Measurements from ENCODE around the gene CEP104.
A peak's percentile ranks its signal among the peaks of the same experiment; 100 is the strongest.

Gene CEP104

DNA sequence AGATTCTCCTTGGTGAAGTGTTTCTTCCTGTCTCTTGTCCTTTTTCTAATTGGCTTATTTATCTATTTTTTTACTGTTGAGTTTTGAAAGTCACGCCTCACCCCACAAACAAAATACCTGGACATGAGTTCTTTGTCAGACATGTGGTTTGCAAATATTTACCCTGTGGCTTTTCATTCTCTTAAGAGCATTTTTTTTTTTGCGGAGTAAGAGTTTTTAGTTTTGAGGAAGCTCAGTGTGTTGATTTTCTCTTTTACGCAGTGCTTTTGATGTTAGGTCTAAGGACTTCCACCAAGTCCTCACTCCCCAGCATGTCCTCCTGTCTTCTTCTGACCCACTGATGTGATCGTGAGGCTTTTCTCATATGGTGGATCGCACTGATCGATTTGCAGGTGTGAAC lies 7.9 kb upstream of the CEP104 start:
- DNase-seq, result no peak

DNA sequence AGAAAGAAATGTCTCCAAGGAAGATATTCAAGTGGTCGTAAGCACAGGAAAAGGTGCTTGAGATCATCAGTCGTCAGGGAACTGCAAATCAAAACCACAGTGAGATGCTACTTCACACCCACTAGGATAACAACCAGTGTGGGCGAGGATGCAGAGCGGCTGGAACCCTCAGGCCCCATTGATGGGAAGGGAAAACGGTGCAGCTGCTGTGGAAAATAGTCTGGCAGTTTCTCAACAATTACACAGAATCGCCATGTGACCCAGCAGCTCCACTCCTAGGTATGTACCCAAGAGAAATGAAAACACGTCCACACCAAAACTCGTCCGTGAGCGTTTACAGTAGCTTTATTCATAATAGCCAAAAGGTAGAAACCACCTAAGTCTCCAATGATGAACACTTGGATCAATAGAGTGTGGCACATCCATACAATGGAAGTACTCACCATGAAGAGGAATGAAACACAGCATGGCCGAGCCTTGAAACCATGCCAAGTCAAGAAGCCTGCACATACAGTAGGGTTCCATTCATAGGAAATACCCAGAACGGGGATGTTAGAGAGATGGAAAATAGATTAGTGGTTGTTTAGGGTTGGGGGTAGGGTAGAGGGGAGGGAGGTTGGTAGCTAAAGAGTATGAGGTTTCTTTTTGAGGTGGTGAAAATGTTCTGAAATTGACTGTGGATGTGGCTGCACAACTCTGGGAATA lies 6.4 kb upstream of the CEP104 start:
- no peak for DNase-seq

DNA sequence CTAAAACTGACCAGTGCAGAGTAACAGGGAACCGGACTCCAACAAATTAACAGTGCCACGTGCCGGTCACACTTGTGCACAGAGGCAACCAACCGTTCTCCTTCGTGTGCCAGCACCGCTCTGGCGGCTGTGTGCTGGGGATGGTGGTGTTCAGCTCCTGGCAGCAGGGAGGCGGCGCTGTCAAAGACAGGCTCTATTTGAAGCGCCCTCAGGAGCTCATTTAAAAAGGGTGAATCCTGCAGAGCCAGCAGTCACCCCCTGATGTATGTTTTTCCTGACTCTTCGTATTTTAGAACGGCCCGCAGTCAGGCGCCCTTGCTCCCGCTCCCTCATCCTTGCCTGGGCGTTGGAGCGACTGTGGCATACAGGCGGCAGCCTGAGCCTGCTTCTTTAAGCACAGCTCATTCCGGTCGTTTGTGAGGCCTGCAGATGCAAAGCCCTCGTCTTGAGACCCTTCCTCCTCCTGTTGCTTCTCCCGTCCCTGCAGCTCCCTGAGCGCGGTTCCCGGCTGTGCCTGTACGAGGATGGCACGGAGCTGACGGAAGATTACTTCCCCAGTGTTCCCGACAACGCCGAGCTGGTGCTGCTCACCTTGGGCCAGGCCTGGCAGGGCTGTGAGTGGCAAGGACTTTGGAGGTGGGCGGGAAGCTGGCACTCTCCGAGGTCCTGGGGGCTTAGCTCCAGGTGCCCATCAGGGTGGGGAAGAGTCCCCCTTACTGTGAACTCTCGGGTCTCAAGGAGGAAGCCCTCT lies 1.4 kb upstream of the CEP104 start:
- DNase-seq, result no peak

DNA sequence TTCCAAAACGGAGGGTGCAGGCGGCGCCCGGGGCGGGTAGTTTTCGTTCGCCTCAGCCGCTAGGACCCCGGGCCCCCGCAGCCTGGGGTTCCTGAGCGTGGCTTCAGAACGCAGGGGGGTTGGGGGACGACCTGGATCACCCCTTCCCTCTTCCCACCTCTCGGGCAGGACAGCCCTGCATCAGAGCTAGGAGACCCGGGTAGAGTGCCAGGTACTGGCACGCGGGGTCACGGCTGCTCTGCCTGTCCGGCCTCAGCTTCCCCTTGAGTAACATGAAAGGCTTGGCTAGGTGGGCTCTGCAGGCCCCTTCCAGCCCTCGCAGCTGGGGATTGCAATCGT lies 749 bp upstream of the CEP104 start:
- DNase-seq, result no peak

DNA sequence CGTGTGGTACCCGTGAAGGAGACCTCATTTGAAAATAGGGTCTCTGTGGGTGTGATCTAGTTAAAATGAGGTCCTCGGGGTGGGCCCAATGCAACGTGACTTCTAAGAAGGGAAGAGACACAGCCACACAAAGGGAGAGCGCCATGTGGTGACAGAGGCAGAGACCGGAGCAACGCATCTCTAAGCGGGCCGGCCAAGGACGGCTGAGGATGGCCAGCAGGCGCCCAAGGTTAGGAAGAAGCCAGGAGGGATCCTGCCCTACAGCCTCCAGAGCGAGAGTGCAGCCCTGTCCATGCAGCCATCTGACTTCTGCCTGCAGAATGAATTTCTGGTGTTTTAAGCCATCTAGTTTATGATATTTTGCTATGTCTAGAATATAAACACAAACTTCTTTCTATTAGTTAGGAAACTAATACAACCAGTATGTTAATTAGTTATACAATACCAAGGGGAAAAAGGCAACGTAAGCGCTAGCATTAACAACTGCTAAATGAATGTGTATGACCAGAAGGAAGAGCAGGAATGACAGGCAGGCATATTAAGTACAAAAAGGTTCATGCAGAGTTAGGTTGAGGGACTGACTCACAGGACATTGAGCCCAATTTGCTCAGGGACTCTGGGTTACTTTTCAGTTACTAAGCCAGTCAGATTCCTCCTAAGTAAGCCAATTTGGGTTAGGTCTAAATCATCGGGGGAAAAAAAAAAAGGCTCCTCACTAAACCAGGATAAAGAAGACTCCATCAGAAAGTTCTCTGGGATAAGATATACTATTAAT lies 4.1 kb downstream of the CEP104 start:
- no peak for DNase-seq

DNA sequence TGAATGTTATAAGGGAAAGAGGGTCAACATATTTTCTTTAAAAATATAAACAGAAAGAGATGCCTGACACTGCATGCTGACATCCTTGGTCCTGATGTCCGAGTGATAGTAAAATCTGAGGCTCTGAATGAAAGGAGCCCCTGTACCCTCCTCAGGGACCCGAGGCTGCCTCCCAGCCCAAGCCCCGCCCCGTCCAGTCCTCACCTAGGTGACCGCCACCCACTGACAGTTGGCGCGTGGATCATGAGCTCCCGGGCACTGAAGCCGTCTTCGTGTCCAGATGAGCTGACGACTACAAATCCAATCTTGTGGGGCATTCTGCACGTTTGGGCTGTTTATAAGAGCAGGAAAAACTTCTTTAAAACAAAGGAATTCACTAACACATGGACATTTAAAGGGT lies 4.9 kb downstream of the CEP104 start:
- no peak for DNase-seq

DNA sequence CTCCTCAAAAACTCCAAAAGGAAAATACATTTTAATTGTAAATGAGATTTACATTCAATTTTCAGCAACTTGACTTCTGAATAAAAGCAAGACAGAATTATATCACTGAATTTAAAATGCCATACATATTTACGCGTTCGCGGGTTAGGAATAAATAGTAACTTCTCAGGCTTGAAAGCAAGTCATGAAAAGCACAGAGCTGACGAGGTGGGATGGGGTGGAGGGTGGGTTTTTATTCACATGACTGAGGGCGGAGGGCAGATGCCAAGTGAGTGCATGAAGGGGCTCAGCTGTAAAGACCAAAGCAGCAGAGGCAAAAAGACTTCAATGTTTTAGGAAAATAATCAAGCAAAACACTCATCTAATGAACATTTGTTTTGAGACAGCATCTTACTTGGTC lies 5.7 kb downstream of the CEP104 start:
- DNase-seq, result no peak

DNA sequence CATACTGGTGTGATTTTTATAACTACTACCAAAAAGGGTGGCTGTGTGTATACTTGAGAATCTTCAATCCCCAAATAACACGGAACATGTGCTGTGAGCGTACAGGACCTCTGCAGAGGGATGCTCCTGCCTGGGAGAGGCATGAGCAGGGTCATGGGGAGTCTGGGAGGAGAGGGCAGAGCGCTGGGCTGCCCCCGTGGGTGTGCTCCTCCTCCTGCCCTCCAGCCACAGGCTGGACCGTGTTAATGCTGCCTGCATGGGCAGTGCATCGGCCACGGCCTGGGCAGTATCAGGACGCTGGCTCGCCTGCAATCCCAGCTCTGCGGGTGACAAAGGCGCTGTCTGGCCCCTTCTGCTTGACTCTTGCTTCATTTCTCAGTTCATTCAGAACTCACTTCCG lies 6.2 kb downstream of the CEP104 start:
- no peak for DNase-seq

DNA sequence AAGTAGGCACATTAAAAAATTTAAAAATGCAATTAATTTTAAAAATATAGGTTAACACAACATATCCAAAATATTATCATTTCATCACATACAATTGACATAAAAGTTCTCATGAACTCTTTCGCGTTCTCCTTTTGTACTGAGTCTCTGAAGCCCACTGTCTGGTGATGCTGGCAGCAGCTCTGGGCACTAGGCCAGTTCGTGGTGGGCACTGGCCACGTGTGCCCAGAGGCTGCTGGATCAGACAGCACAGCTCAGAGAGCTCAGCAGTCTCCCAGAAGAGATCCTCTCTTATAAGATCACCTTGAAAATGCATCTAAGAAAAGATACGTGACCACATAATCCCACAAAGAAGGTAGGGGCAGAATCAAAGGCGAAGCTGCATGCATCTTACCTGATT lies 9.9 kb downstream of the CEP104 start:
- no peak for DNase-seq

DNA sequence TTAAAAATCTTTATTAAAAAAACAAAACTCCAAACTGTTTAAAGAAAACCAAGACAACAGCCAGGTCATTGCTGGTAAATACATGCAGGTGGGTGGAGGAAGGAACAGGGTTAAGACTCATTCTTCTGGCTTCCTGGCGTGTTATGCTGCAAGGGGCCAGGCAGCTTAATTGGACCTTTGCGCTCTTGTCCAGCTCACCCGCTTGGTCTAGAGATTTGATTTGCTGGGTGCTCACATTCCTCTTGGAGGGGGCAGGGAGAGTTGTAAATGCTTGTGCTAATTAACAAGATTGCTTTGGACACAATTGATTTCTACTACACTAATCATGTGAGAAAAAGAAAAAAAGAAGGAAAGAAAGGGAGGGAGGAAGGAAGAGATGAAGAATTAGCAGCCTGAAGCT lies 10.5 kb downstream of the CEP104 start:
- no peak for DNase-seq

DNA sequence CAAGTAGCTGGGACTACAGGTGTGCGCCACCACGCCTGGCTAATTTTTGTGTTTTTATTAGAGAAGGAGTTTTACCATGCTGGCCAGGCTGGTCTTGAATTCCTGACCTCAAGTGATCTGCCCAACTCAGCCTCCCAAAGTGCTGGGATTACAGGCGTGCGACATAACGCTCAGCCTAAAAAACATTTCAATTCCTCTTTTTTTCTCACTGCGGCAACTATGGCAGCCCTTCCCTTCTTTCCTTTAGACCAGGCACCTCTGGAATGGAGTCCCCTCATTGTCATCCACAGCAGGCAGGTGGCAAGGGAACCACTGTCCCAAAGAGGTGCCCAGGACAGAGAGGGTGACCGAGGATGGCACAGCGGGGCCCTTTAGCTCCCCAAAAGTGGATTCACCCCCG lies 14.1 kb downstream of the CEP104 start:
- DNase-seq, result peak; percentile 5 to 18

DNA sequence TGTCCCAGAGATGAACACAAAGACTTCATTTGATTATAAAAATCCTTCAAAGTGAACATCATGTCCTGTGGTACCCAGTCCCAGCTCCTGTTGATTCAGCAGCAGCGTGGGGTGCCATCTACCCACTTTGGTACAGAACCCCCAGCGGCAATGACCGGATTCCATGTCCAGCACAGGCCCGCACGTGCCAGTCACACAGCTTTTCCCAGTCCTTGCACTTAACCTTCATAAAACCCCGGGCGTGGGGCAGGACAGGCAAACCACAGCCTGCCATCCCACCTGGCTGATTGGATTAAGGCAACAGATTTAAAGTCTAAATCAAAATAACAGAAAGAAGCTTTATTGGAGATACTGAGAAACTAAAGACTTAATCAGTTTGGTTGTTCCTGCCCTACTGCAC lies 15.5 kb downstream of the CEP104 start:
- no peak for DNase-seq

DNA sequence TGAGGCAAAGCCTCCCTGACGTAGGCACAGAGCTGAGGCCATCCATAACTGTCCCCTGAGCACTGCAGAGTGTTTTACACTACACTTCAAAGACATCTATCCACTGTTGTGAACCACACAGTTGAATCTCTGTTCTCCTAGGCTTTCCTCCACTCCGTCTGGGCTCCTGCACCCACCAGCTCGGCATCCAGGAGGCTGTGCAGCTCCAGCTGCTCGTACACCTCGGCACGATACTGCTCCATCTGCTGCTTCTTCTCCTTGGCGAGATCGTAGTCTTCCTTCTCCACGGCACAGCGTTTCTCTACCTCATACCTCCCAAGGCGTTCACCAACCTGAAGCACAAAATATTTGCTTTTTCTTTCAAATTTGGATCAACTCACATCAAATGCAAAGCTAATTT lies 18.2 kb downstream of the CEP104 start:
- no peak for DNase-seq

DNA sequence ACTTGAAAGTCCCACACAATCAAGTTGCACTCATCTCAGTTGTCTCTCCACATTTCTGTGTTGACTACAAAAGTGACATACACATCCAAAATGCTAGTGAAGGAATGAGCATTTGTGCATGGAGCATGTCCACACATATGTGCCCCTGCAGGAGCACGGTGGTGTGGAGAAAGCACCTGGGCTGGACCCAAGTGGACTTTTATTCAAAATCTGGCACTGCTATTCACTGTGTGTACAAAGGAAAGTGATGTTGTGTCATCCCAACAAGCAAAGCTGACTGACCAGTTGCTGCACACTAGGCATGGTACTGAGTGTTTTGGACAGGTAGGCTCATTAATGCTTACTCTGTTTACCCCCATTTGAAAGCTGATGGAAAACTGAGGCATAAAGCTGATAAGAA lies 19.3 kb downstream of the CEP104 start:
- no peak for DNase-seq

DNA sequence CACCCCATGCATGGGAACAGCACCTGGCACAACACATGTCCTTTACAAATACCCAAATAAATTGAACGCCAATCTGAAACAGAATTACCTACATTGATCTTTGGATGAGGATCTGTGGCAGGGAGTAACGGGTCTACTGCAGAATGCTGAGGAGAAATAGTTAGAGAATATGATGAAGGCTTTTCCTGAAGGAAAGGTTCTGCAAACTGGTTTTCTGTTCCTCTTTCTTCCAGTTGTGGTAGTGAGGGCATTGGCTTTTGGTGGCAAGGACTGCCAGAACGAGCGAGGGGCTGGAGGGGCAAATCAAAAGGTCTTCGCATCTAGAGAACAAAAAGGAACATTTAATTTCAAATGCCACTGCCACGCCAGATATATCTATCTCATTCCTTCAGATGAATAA lies 19.8 kb downstream of the CEP104 start:
- DNase-seq, result no peak

DNA sequence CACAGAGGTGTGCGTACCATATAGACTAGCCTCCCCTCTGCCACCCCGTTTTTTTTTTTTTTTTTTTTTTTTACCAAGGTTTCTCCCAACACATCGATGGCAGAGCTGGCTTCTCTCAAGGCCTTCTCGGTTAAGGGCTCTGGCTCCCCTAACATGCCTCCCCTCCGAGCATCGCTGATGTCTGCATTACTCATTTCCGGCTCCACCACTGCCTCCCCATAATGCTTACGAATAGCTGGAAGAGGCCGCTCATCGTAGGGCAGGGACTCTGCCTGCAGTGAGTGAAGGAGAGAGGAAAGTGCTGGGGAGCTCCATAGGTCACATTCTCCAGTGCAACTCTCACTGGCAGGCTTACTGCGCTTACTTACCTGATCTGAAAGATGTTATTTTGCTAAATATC lies 20.6 kb downstream of the CEP104 start:
- no peak for DNase-seq

DNA sequence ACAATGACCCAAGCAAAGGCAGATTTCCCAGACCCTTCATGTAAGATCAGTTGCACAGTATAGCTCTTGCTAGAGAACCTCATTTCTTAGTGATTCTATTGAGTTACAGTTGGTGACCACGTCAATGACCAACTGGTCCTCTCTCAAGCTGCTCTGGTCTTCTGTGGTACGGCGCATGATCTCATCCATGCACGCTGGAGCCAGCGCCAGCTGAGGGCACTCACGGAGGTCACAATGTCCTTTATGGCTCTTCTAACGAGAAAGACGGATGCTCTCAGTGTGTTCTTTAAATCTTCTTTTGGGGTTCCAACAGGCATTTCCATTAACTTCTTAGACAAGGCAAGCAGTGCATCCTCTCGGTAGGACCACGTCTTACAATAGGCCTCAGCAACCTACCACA lies 22.3 kb downstream of the CEP104 start:
- DNase-seq, result no peak

DNA sequence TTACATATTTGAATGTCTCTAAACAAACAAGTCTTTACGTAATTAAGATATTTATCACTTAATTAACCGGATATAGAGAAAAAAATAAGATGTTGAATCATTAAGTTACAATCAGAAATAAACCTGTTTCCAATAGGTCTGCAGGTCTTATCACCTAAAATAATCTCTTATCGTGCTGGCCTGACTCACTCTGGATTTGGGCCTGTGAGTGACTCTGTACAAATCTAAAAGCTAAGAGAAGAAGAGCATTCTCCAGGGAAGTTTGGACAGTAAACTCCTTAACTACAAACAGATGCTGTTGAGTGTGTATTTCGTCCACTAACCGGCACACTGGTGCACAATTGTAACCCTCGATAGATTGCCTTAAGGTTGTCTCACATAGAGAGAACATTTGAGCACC lies 25.3 kb downstream of the CEP104 start:
- no peak for DNase-seq

DNA sequence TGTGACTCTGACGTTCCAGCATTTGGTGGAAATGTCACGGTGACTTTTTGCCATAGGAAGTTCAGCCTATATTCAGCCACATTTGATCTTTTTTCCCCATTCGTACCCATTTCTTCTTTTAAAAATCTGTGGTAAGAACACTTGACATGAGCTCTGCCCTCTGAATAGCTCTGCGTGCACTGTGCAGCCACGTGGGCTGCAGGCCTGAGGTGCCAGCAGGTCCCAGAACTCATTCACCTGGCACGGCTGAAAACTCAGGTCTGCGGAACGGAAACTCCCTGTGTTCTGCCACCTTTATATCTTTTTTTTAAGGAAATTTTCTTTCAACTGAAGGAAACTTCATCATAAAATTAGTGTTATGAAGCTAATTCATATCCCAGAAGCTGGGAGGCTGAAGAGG lies 28.6 kb downstream of the CEP104 start:
- DNase-seq, result no peak

DNA sequence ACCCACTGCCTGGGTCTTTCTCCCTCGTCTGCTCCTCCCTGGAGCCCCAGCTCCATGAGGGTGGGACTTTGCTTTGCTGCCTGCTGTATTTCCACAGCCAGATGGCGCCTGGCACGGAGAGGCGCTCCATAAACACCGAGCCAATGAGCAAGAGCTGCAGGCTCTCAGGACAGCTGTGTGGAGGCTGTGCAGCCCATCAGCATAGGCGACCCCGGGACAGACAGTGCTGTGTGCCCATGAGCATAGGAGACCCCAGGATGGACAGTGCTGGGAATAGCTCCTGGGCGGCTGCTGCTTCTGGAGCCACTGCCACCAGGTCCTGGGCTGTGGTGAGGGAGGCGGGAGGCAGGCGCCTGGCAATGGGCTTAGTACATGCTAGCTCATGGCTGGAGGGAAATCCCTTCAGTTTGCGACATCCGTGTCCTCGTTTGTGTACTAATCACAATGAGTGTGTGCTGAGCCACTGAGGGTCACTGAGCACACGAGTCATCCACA lies 29.2 kb downstream of the CEP104 start:
- no peak for DNase-seq

DNA sequence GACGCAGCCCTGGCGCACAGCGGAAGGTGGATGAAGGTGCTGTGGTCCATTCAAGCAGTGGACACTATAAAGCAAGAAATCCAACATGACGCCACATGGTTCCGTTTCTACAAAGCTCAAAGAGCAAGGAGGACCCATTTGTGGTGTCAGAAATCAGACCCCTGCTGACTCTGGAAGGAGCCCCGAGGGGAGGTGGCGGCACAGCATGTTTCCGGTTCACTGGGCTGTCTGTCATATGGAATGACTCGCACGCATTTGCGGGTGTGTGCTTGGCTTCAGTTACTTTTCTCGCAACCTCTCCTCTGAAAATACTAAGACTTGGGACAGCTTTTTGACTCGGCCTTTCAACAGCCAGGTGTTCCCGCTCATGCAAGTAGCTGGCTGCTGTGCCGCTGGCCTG lies 31.7 kb downstream of the CEP104 start:
- no peak for DNase-seq

DNA sequence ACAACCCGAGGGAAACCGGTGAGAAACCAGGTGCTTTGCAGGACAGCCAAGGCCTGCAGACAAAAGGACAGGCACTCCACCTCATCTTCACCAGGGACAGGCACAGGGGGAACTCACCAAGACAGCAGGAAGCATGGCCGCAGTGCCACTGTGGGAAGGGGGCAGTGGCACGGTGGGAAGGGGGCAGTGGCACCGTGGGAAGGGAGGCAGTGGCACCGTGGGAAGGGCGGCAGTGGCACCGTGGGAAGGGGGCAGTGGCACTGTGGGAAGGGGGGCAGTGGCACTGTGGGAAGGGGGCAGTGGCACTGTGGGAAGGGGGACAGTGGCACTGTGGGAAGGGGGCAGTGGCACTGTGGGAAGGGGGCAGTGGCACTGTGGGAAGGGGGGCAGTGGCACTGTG lies 32.4 kb downstream of the CEP104 start:
- no peak for DNase-seq

DNA sequence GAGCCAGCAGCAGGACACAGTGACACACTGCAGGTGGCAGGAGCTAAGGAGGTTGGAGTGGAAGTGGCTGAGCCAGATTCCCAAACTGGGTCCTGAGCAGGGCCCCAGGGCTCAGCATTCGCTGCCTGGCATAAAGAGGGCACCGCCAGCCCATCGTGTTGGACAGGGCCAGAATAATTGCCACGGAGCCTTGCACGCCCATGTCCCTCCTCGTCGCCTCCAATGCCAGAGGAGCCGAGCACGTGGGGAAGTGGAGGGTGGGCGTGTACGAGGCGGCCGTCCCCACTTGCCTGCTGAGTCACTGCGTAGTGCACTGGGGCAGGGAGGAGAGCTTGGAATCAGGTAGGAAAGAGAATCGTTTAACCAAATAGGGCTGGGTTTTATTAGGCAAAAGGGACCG lies 34.6 kb downstream of the CEP104 start:
- DNase-seq, result no peak

DNA sequence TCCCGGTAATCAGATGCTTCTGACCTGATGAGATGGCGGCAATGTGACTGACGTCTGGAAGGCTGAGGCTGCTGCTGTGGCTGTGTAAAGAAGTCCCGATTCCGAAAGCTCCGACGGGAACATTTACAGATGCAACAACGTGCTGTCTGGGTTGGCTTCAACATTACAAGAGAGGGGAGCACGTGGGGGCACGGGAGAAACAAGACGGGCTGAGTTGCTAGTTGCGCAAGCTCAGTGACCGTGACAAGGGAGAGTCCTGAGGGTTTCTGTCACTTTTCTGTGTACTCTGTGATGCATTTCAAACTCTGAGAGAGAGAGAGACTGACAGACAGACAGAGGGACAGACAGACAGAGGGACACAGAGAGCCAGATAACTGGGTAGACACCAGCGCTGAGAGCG lies 35.1 kb downstream of the CEP104 start:
- no peak for DNase-seq
